HG02610 (cell line): ENCODE data around the gene GRPEL2.

Source experiments
- ATAC-seq: cut with Tn5 transposase; IDR thresholded peaks from one replicate; pipeline ENCODE4 v1.9.1; 2021; ENCODE audit warnings: mild to moderate bottlenecking, moderate library complexity; ENCODE audit not compliant: unreplicated experiment

The GRPEL2 gene

DNA sequence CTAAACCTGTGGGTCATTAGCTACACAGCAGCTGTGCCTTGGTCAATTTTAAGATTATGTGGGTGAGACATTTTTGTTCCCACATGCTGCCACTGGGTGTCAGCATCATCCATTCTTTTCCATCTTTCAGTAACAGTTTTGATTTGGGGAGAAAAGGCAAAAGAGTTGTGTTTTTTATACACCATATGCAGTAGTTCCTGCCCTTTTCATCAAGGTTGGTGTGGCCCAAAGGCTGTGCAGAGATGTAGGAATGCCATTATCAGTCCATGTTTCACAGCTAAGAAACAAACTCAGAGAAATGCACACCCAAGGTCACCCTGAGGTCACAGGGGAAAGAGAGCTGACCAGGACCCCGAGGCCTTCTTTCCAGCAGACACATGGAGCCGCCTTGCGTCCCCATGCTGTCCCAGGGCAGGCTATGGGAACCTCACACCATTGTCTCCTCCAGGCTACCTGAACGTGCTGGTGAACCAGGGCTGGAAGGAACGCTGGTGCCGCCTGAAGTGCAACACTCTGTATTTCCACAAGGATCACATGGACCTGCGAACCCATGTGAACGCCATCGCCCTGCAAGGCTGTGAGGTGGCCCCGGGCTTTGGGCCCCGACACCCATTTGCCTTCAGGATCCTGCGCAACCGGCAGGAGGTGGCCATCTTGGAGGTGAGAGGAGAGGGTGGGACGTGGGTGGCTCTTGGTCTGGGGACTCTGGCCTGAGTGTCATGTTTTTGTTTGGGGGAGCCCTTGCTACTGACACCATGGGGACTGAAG, 27.8 kb upstream of the GRPEL2 start:
- ATAC-seq = peak; percentile 71

- no peak for ATAC-seq
Measured at GRCh38 chr5:149319174-149319573, 26.1 kb upstream of the GRPEL2 start.

DNA sequence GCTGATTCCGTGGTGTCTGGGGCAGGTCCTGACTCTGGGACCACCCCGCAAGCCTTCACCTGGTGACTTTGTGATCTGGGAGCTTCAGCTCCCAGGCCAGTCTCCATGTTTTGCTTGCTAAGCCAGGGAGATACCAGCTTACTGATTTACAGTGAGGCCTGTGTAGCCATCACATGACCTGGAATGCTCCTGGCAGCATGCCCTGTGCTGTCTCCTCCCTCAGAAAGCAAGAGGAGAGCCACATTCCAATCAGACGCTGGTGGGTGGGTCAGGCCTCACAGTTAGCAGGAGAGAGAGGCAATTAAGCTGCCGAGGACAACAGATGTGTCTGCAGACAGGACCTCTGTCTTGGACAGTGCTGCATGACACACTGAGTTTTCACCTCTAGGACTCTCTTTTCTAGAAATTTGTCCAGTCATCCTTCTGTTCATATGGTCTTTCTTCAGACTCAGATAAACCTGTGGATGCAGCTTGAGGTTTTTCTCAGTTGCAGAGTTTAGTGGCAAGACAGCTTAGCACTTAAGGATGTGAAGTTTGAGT, 24.4 kb upstream of the GRPEL2 start:
- no peak for ATAC-seq

- ATAC-seq = no peak
Measured at GRCh38 chr5:149322518-149322917, 22.8 kb upstream of the GRPEL2 start.

DNA sequence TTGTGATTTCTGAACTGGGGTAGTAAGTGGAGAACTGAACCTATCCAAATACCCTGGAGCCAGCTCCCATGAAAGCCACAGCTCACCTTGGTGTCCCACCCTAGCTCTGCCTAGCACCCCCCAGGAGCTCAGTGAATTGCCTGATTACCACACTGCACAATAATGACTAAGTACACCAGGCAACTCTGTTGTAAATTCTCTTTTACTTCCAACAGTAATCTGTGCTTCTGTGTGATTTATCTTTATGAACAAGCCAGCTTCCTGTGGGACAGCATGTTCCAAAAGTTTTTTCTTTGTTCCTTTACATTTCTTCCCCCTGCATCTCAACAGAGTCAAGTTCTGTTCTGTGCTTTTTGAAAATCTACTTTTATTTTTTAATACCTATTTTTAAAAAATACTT, 22.1 kb upstream of the GRPEL2 start:
- no peak for ATAC-seq

DNA sequence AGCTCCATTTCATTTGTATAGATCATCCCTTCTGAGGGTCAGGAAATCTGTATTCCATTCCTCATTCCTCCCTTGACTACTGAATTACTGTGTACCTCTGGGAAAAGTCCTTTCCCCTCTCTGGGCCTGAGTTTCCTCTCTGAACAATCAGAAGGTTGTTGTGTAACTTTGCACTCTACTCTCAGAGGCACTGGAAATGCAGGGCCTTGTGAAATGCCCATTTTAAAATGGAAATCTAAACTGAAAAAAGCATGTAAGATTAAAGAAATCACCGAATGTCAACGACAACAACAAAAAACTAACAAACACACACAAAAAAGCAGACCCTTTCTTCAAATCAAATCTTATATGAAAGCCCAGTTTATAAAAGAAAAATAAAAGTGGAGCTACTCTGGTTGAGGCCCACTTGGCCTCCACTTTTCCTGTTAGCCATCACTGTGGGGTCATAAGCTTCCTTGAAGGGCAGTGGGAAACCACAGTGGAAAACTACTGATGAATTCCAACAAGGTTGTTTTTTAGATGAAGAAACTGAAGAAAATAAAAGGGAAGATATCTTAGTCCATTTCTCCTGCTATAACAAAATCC, 21.6 kb upstream of the GRPEL2 start:
- ATAC-seq = no peak

- no peak for ATAC-seq
Measured at GRCh38 chr5:149324641-149325040, 20.7 kb upstream of the GRPEL2 start.

DNA sequence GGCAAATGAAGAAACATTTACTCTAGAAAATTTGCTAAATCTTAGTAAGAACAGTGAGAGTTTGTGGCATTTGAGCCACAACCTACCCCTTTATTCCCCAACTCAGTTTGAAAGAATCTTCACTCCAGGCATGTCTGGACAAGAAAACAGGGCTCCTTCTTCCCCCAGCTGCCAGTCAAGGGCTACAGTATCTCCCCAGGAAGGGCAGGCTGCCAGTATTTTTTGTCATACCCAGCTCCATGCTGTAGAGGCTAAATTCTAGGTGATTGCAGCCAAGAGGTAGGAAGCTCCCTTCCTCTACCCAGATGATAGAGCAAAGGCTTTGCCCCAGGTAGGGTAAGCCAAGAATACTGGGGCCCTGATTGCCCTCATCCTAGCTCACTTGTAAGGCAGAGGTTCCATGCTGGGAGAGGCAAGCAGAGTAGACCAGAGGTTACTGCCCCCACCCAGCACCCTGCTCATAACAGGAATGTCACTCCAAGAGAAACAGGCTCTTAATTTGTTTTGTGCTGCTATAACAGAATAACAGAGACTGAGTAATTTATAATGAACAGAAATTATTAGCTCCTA, 20.0 kb upstream of the GRPEL2 start:
- no peak for ATAC-seq

GRCh38 chr5:149325894-149326293, 19.4 kb upstream of the GRPEL2 start:
- no peak for ATAC-seq

GRCh38 chr5:149326611-149327010, 18.7 kb upstream of the GRPEL2 start:
- no peak for ATAC-seq

DNA sequence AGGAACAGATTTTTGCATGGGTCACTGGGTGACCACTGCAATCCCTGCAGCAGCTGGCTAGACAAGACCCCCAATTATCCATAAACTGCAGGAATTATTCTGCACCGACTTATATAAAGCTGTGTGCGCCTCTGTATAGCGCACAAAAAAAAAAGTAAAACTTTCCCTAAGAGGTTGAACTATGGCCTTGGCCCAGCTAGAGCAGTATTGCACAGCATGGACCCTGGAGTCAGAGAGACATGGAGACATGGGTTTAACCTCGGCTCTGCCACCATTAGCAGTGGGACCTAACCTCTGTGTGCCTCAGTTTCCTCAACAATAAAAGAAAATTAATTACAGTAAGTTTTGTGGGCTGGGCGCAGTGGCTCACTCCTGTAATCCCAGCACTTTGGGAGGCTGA, 17.1 kb upstream of the GRPEL2 start:
- no peak for ATAC-seq

DNA sequence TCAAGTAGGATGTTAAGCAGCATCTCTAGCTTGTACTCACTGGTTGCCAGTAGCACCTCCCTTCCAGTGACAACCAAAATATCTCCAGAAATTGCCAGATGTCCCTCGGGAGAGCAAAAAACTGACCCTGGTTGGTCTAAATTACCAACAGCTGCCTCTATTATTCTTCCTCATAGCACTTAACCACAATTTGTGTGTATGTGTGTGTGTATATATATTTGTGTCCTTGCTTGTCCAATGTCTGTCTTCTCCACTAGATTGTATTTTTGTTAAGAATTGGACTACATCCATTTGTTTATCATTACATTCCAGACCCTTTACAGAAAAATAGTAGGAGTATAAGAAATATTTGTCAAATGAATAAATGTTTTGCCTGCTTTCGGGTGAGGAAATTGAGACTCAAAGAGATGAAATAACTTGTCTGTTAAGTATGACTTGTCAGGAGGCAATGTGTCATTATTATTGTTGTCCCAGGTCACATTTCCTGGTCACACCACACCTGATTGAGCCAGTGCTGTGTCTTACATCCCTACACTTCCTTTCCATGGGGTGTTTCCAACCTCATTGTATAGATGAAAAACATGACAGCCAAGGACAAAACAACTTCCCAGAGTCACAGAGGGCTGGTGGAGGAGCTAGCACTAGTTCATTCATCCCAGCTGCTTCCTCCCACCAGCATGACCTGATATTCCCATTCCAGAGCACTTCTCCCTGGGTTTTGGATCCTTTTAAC, 11.4 kb upstream of the GRPEL2 start:
- no peak for ATAC-seq

- no peak for ATAC-seq
Measured at GRCh38 chr5:149337736-149338135, 7.6 kb upstream of the GRPEL2 start.

DNA sequence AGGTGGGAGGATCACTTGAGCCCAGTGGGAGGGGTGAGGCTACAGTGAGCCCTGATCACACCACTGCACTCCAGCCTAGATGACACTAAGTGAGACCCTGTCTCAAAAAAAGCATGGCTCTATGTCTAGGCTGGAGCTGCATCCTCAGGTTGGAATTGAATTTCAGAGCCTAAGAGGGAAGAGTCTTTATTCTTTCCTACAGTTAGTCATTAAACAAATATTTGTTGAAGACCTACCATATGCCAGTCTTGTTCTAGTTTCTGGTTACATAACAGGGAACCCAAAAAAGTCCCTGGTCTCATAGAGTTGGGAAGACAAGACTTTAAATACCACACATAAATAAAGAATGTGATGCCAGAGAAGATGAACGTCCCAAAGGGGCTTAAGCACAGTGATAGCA, 6.9 kb upstream of the GRPEL2 start:
- no peak for ATAC-seq

DNA sequence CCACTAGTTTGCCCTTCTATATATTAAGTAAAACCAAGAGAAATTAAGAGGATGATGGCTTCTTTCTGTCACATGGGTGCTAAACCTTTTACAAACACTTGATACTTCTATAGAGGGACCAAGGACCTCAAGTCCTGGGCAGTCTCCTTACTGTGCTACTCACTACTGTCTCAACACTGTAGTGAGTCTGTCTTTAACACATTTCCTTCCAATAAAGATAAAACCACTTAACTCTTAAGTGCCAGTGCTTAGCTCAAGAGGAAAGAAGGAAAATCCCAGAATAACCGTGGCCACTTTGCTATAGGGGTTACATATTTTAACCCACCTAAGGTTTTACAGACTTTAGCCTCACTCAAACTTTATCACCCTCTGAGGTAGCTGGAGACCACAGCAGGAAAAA, 4.4 kb upstream of the GRPEL2 start:
- ATAC-seq = no peak

GRCh38 chr5:149341876-149342275, 3.4 kb upstream of the GRPEL2 start:
- no peak for ATAC-seq

DNA sequence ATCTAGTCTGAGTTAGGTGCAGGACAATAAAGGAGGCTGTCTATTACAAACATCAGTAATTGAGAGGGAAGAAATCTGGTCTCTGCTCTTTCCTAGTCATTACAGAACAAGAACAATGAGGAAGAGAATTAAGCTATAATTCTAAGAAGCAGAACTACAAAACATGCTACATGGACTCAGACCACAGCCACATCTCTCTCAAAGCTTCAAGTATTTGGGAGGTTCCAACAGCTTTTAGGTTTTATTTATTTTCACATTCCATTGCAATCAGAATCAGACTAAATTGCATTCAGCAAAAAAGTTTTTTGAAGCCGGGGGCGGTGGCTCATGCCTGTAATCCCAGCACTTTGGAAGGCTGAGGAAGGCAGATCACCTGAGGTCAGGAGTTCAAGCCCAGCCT, 1.1 kb upstream of the GRPEL2 start:
- no peak for ATAC-seq

- peak; percentile 1 for ATAC-seq
Measured at GRCh38 chr5:149345892-149346222, 558 bp downstream of the GRPEL2 start.

DNA sequence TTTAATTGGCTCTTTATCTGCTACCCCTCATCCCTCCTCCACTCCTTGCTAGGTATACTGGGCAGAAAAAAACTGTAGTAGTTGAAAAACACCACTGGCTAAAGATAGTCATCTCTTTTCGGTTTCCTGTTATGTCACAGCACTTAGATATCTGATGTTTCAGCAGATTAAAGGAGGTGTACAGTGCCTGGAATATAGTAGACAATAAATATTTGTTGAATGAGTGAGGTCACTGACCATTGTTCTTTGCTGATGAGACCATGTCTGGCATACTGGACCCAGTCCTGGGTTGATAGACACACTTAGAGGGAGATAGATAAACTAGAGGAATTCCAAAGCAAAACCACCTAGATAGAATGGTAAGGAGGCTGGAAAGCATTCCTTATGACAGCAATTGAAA, 3.2 kb downstream of the GRPEL2 start:
- ATAC-seq = no peak

DNA sequence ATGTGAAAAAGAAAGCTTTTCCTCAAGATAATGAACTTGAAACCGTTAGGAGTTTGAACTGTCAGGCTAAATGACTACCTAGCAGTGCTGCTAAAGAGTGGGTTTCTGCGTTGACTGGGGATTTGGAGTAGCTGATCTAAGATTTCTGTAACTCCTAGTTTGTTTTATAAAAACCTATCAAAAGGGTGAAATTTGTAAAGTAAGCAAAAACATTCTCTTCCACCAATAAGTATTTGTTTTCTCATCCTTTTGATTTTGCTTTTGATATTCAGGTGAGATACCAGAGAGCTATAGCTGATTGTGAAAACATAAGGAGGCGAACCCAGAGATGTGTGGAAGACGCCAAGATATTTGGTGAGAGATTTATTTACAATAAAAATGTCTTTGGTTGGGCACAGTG, 4.1 kb downstream of the GRPEL2 start:
- no peak for ATAC-seq

DNA sequence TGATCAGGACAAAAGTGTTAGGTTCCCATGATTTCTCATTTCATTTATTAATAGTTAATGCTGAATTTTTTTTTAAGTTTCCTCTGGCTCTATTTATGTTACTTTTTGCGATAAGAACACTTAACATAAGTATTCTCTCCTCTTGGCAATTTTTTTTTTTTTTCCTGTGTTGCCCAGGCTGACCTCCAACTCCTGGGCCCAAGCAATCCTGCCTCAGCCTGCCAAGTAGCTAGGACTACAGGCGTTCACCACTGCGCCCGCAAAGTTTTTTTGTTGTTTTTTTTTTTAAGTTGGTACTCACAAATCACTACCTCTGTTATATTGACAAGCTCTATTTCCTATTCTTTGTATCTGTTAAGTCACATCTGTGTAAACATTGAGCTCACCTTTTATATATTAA, 6.9 kb downstream of the GRPEL2 start:
- no peak for ATAC-seq

GRCh38 chr5:149353911-149354310, 8.6 kb downstream of the GRPEL2 start:
- no peak for ATAC-seq
